DOHH2 (cell line): ENCODE measurements around the gene TANGO2.

Experiments used
- H3F3A ChIP-seq: fragments of 200-600 bp; sonication (generic), shearing (Covaris generic); 2 replicates; pipeline ENCODE4 v1.6.0; 2016; ENCODE audit warnings: antibody characterized with exemption, mild to moderate bottlenecking; ENCODE audit not compliant: control insufficient read depth, insufficient read depth
- H3K27ac ChIP-seq: fragments of 200-600 bp; sonication (generic); 2 replicates; pipeline ENCODE4 v1.5.1; 2014; ENCODE audit warnings: low read depth, mild to moderate bottlenecking, low read length, moderate library complexity
- H3K27me3 ChIP-seq: fragments of 200-600 bp; sonication (generic); 2 replicates; pipeline ENCODE4 v1.6.1; 2014; ENCODE audit warnings: mild to moderate bottlenecking, low read length, mixed read lengths; ENCODE audit not compliant: control insufficient read depth
- H3K36me3 ChIP-seq: fragments of 200-600 bp; sonication (generic); 2 replicates; pipeline ENCODE4 v1.6.1; 2014; ENCODE audit warnings: mild to moderate bottlenecking, low read length, moderate library complexity, mixed read lengths; ENCODE audit not compliant: control insufficient read depth
- H3K4me1 ChIP-seq: fragments of 200-600 bp; sonication (generic); 2 replicates; pipeline ENCODE4 v1.6.1; 2014; ENCODE audit warnings: mild to moderate bottlenecking, low read length, mixed read lengths; ENCODE audit not compliant: control insufficient read depth
- H3K4me2 ChIP-seq: fragments of 200-600 bp; sonication (generic); 2 replicates; pipeline ENCODE4 v1.6.0; 2014; ENCODE audit warnings: mild to moderate bottlenecking, low read length, moderate library complexity
- H3K4me3 ChIP-seq: fragments of 200-600 bp; sonication (generic); 2 replicates; pipeline ENCODE4 v1.5.1; 2014; ENCODE audit warnings: mild to moderate bottlenecking, low read length, mixed read lengths
- H3K79me2 ChIP-seq: fragments of 200-600 bp; sonication (generic); 2 replicates; pipeline ENCODE4 v1.6.1; 2014; ENCODE audit warnings: mild to moderate bottlenecking, low read length, mixed read lengths; ENCODE audit not compliant: control insufficient read depth
- H3K9me2 ChIP-seq: fragments of 200-600 bp; sonication (generic); replicated peaks from 2 replicates; pipeline ENCODE4 v1.6.1; 2014; ENCODE audit warnings: mild to moderate bottlenecking, low read length, mixed read lengths; ENCODE audit not compliant: control insufficient read depth
- H3K9me3 ChIP-seq: fragments of 200-600 bp; sonication (generic); 2 replicates; pipeline ENCODE4 v1.6.1; 2014; ENCODE audit warnings: antibody characterized with exemption, low read length, mixed read lengths; ENCODE audit not compliant: control insufficient read depth, insufficient read depth
- H4K20me1 ChIP-seq: fragments of 200-600 bp; sonication (generic); 2 replicates; pipeline ENCODE4 v1.6.0; 2014; ENCODE audit warnings: low read depth, mild to moderate bottlenecking, antibody characterized with exemption, low read length, moderate library complexity; ENCODE audit not compliant: control insufficient read depth, insufficient read depth
- CTCF ChIP-seq: fragments of 200-600 bp; sonication (generic); IDR thresholded peaks from one replicate; pipeline ENCODE4 v1.5.1; 2014; ENCODE audit warnings: antibody characterized with exemption, mild to moderate bottlenecking, low read depth, low read length; ENCODE audit not compliant: poor library complexity, severe bottlenecking
- EZH2phosphoT487 ChIP-seq: fragments of 200-600 bp; sonication (generic); IDR thresholded peaks from 2 replicates; pipeline ENCODE4 v1.6.1; 2017; ENCODE audit warnings: borderline replicate concordance, mild to moderate bottlenecking, antibody characterized with exemption, low read length, moderate library complexity, mixed read lengths

Gene TANGO2

GRCh38 chr22:19977296-19978243 is 43.3 kb upstream of the TANGO2 start:
- Histone ChIP-seq H3K79me2 (no peaks in the 10 kb centered on the region), H4K20me1 (no peaks in the 10 kb centered on the region), H3F3A (no peaks in the 10 kb centered on the region), H3K27me3 (no peaks in the 10 kb centered on the region), H3K4me3 (no peak overlapping the region), H3K4me2 (no peak overlapping the region), H3K9me3 (no peaks in the 10 kb centered on the region), H3K9me2 (no peaks in the 10 kb centered on the region), H3K4me1 (peaks cover 16% of the 10 kb centered on the region), H3K27ac (no peak overlapping the region), H3K36me3 (no peaks in the 10 kb centered on the region)
- TF ChIP-seq EZH2phosphoT487 (no peak), CTCF (no peak)

- Histone ChIP-seq H4K20me1 (no peaks in the 10 kb centered on the region), H3K27ac (no peak overlapping the region), H3K79me2 (no peaks in the 10 kb centered on the region), H3K4me2 (no peak overlapping the region), H3K4me3 (no peak overlapping the region), H3K4me1 (peaks cover 16% of the 10 kb centered on the region), H3K27me3 (no peaks in the 10 kb centered on the region), H3K9me2 (no peaks in the 10 kb centered on the region), H3F3A (no peaks in the 10 kb centered on the region), H3K36me3 (no peaks in the 10 kb centered on the region), H3K9me3 (no peaks in the 10 kb centered on the region)
- no peak for TF ChIP-seq EZH2phosphoT487
- no peak for TF ChIP-seq CTCF
Measured at GRCh38 chr22:19978748-19979147, 42.2 kb upstream of the TANGO2 start.

- Histone ChIP-seq H3K36me3 (no peaks in the 10 kb centered on the region), H3K27ac (no peak overlapping the region), H3K4me2 (no peak overlapping the region), H3K9me2 (no peaks in the 10 kb centered on the region), H3K4me1 (peaks cover 6% of the 10 kb centered on the region), H3F3A (no peaks in the 10 kb centered on the region), H3K79me2 (no peaks in the 10 kb centered on the region), H3K9me3 (no peaks in the 10 kb centered on the region), H3K4me3 (no peak overlapping the region), H4K20me1 (no peaks in the 10 kb centered on the region), H3K27me3 (no peaks in the 10 kb centered on the region)
- TF ChIP-seq CTCF (no peak), EZH2phosphoT487 (no peak)
Measured at GRCh38 chr22:19979712-19980493, 41.0 kb upstream of the TANGO2 start.
